Loucy (cell line): ENCODE data around the gene RIPK4.
"Not testable (repeated sequence)": the region's sequence is repeated elsewhere in the genome, so short reads cannot be mapped to it uniquely, and the experiment has no call there.

Experiments
- H2AFZ ChIP-seq: fragments of 200-600 bp; sonication (generic); 2 replicates; pipeline ENCODE4 v1.6.0; 2016; ENCODE audit warnings: antibody characterized with exemption, mild to moderate bottlenecking, low read length, moderate library complexity
- H3F3A ChIP-seq: fragments of 200-600 bp; 2 replicates; pipeline ENCODE4 v1.6.0; 2016; ENCODE audit warnings: antibody characterized with exemption, low read depth, mild to moderate bottlenecking
- H3K27me3 ChIP-seq: fragments of 200-600 bp; sonication (generic); 2 replicates; pipeline ENCODE4 v1.6.1; 2014; ENCODE audit warnings: low read length, mild to moderate bottlenecking; ENCODE audit not compliant: insufficient read depth, poor library complexity, severe bottlenecking
- H3K36me3 ChIP-seq: fragments of 200-600 bp; sonication (generic); 2 replicates; pipeline ENCODE4 v1.6.1; 2016; ENCODE audit warnings: low read length; ENCODE audit not compliant: insufficient read depth
- H3K4me1 ChIP-seq: fragments of 200-600 bp; sonication (generic); 2 replicates; pipeline ENCODE4 v1.5.1; 2014; ENCODE audit warnings: low read length, mild to moderate bottlenecking; ENCODE audit not compliant: insufficient read depth, poor library complexity, severe bottlenecking
- H3K4me2 ChIP-seq: fragments of 200-600 bp; sonication (generic); 2 replicates; pipeline ENCODE4 v1.6.0; 2014; ENCODE audit warnings: antibody characterized with exemption, low read length, low read depth, mild to moderate bottlenecking; ENCODE audit not compliant: poor library complexity, severe bottlenecking
- H3K4me3 ChIP-seq: fragments of 200-600 bp; sonication (generic); 2 replicates; pipeline ENCODE4 v1.5.1; 2014; ENCODE audit warnings: low read length, mild to moderate bottlenecking, mixed read lengths; ENCODE audit not compliant: poor library complexity, severe bottlenecking
- H3K79me2 ChIP-seq: fragments of 200-600 bp; sonication (generic); 2 replicates; pipeline ENCODE4 v1.6.1; 2014; ENCODE audit warnings: low read length; ENCODE audit not compliant: insufficient read depth
- H3K9ac ChIP-seq: fragments of 200-600 bp; sonication (generic); 2 replicates; pipeline ENCODE4 v1.6.0; 2014; ENCODE audit warnings: mild to moderate bottlenecking, low read depth, low read length, moderate library complexity; ENCODE audit not compliant: poor library complexity, severe bottlenecking
- H3K9me2 ChIP-seq: fragments of 200-600 bp; sonication (generic); replicated peaks from 2 replicates; pipeline ENCODE4 v1.6.1; 2016; ENCODE audit warnings: low read depth, low read length, mixed read lengths
- H3K9me3 ChIP-seq: fragments of 200-600 bp; sonication (generic); 2 replicates; pipeline ENCODE4 v1.6.1; 2014; ENCODE audit warnings: mild to moderate bottlenecking, antibody characterized with exemption, low read length, low read depth; ENCODE audit not compliant: insufficient read depth
- H4K20me1 ChIP-seq: fragments of 200-600 bp; sonication (generic); 2 replicates; pipeline ENCODE4 v1.6.0; 2014; ENCODE audit warnings: antibody characterized with exemption, low read length, mild to moderate bottlenecking; ENCODE audit not compliant: insufficient read depth, poor library complexity, severe bottlenecking
- EZH2phosphoT487 ChIP-seq: fragments of 200-600 bp; IDR thresholded peaks from 2 replicates; pipeline ENCODE4 v1.6.1; 2018; ENCODE audit warnings: antibody characterized with exemption, mild to moderate bottlenecking, moderate library complexity, borderline replicate concordance
- TF ChIP-seq, protein P1 (sequence below): fragments of 200-600 bp; sonication (generic); conservative IDR thresholded peaks from 2 replicates; pipeline ENCODE4 v1.5.1; 2014; ENCODE audit warnings: mild to moderate bottlenecking, antibody characterized with exemption, low read length

RIPK4 gene

DNA sequence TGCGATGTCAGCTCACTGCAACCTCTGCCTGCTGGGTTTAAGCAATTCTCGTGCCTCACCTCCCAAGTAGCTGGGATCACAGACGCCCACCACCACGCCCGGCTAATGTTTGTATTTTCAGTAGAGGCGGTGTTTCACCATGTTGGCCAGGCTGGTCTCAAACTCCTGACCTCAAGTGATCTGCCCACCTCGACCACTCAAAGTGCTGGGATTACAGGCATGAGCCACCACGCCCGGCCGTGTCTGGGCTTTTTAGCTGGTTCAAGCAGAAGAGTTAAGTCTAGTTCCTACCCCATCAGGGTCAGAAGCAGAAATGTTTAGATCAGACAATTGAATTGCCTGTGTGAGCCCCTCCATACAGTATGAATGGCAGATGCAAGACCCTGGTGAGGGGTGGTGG, 27.7 kb upstream of the RIPK4 start:
- no peaks in the 10 kb centered on the region for H4K20me1 ChIP-seq
- no peaks in the 10 kb centered on the region for H3K9me2 ChIP-seq
- H3K9ac ChIP-seq: no peak overlapping the region
- no peaks in the 10 kb centered on the region for H3K79me2 ChIP-seq
- H2AFZ ChIP-seq: no peak overlapping the region
- H3K9me3 ChIP-seq: peaks cover 7% of the 10 kb centered on the region; the same call in 1 of the 2 replicates
- no peak for TF ChIP-seq EZH2phosphoT487
- TF ChIP-seq, protein P1, sequence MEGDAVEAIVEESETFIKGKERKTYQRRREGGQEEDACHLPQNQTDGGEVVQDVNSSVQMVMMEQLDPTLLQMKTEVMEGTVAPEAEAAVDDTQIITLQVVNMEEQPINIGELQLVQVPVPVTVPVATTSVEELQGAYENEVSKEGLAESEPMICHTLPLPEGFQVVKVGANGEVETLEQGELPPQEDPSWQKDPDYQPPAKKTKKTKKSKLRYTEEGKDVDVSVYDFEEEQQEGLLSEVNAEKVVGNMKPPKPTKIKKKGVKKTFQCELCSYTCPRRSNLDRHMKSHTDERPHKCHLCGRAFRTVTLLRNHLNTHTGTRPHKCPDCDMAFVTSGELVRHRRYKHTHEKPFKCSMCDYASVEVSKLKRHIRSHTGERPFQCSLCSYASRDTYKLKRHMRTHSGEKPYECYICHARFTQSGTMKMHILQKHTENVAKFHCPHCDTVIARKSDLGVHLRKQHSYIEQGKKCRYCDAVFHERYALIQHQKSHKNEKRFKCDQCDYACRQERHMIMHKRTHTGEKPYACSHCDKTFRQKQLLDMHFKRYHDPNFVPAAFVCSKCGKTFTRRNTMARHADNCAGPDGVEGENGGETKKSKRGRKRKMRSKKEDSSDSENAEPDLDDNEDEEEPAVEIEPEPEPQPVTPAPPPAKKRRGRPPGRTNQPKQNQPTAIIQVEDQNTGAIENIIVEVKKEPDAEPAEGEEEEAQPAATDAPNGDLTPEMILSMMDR: no peak
- H3F3A ChIP-seq: no peaks in the 10 kb centered on the region
- no peak overlapping the region for H3K4me3 ChIP-seq
- peaks cover 12% of the 10 kb centered on the region; the same call in 1 of the 2 replicates for H3K36me3 ChIP-seq
- no peak overlapping the region for H3K4me2 ChIP-seq
- no peaks in the 10 kb centered on the region for H3K27me3 ChIP-seq
- H3K4me1 ChIP-seq: no peaks in the 10 kb centered on the region

- no peak overlapping the region for H3K4me2 ChIP-seq
- no peak overlapping the region for H3K9ac ChIP-seq
- H3F3A ChIP-seq: no peaks in the 10 kb centered on the region
- H3K9me2 ChIP-seq: no peaks in the 10 kb centered on the region
- peaks cover 7% of the 10 kb centered on the region; the same call in 1 of the 2 replicates for H3K9me3 ChIP-seq
- TF ChIP-seq EZH2phosphoT487: no peak
- TF ChIP-seq, protein P1: no peak
- no peak overlapping the region for H3K4me3 ChIP-seq
- H4K20me1 ChIP-seq: no peaks in the 10 kb centered on the region
- H3K79me2 ChIP-seq: no peaks in the 10 kb centered on the region
- H3K27me3 ChIP-seq: no peaks in the 10 kb centered on the region
- H3K4me1 ChIP-seq: no peaks in the 10 kb centered on the region
- no peak overlapping the region for H2AFZ ChIP-seq
- H3K36me3 ChIP-seq: no peaks in the 10 kb centered on the region
Measured at GRCh38 chr21:41792711-41793110, 25.9 kb upstream of the RIPK4 start.

- no peak overlapping the region for H3K4me2 ChIP-seq
- H3K27me3 ChIP-seq: no peaks in the 10 kb centered on the region
- no peak overlapping the region for H3K4me3 ChIP-seq
- H3K9me2 ChIP-seq: no peaks in the 10 kb centered on the region
- H2AFZ ChIP-seq: no peak overlapping the region
- no peaks in the 10 kb centered on the region for H3K36me3 ChIP-seq
- H3F3A ChIP-seq: no peaks in the 10 kb centered on the region
- H3K9me3 ChIP-seq: no peaks in the 10 kb centered on the region
- TF ChIP-seq, protein P1: no peak
- no peak for TF ChIP-seq EZH2phosphoT487
- H3K79me2 ChIP-seq: no peaks in the 10 kb centered on the region
- H3K4me1 ChIP-seq: peaks cover 25% of the 10 kb centered on the region
- no peaks in the 10 kb centered on the region for H4K20me1 ChIP-seq
- H3K9ac ChIP-seq: no peak overlapping the region
Measured at GRCh38 chr21:41786509-41786987, 19.7 kb upstream of the RIPK4 start.

- H3K4me3 ChIP-seq, H3F3A ChIP-seq, H3K27me3 ChIP-seq, H2AFZ ChIP-seq, H3K9me2 ChIP-seq, H3K9ac ChIP-seq, H3K4me2 ChIP-seq, H3K36me3 ChIP-seq, H3K9me3 ChIP-seq, H4K20me1 ChIP-seq, H3K79me2 ChIP-seq: not testable (repeated sequence)
- H3K4me1 ChIP-seq: peaks cover 30% of the 10 kb centered on the region
Measured at GRCh38 chr21:41785262-41785661, 18.4 kb upstream of the RIPK4 start.
